HG02642 (cell line): ENCODE results near the gene ABHD12B.

Experiments
- ATAC-seq: cut with Tn5 transposase; IDR thresholded peaks from one replicate; pipeline ENCODE4 v1.9.1; 2021; ENCODE audit warnings: mild to moderate bottlenecking; ENCODE audit not compliant: unreplicated experiment, poor library complexity

ABHD12B gene, protein sequence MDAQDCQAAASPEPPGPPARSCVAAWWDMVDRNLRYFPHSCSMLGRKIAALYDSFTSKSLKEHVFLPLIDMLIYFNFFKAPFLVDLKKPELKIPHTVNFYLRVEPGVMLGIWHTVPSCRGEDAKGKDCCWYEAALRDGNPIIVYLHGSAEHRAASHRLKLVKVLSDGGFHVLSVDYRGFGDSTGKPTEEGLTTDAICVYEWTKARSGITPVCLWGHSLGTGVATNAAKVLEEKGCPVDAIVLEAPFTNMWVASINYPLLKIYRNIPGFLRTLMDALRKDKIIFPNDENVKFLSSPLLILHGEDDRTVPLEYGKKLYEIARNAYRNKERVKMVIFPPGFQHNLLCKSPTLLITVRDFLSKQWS

DNA sequence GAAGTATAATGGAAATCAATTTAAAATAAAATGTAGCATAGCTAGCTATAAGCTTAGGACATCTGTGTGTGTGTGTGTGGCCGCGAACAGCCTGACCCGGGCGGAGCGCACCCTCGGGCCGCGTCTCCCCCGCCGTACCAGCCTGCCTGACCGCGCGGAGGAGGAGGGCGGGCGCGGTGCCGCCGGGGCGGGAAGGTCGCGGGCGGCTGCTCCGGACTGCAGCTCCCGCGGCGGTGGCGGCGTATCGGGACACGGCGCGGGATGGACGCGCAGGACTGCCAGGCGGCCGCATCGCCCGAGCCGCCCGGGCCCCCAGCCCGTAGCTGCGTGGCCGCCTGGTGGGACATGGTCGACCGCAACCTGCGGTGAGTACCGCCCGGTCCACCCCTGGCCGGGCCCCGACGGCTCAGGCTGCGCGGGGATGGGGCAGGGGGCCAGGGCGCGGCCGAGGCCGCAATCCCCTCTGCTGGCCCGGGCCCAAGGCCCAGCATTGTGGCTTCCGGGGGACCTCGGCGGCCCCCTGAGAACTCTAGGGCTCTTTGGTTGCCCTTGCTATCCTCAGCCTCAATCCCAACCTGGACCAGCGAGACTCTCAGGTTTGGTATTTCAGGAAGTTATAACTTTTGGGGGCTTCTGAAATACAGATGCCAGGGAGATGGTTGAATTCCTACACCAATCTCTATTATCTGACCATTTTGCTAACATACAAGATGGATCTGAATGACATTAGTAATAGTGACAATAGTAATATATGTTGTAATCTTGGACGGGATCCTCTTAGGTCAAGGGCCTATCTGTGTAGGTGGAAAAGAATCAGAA, at the start of gene ABHD12B:
Gene ABHD12B, plus strand, starts transcription at position 140 of the 819 bp plus-strand sequence. Its CDS starts 122 bp downstream, at position 262.
- ATAC-seq, result no peak

DNA sequence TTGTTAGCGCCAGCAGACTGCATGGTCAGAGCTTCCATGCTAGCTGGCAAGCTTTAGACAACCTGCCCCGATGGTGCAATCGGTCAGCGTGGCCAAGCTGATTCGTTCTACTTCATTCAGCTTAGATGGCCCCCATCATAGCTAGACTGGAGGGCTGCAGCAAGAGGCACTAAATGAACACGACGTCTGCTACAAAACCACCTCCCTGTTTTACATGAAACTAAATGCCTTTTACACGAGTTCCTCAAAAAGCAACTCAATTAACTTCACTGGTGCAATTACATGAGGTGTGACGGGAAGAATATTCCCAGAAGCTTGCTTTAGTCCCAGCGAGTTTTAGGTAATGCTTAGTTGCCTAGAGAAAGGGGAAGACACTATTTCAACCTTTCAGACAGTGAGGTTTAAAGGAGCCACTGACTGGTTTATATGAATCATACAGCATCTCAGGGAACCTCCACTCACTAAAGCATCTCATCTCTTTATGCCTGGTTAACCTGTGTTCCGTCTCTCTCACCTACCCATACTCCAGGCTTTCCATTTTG, 49.3 kb upstream of the ABHD12B start:
- ATAC-seq, result no peak

DNA sequence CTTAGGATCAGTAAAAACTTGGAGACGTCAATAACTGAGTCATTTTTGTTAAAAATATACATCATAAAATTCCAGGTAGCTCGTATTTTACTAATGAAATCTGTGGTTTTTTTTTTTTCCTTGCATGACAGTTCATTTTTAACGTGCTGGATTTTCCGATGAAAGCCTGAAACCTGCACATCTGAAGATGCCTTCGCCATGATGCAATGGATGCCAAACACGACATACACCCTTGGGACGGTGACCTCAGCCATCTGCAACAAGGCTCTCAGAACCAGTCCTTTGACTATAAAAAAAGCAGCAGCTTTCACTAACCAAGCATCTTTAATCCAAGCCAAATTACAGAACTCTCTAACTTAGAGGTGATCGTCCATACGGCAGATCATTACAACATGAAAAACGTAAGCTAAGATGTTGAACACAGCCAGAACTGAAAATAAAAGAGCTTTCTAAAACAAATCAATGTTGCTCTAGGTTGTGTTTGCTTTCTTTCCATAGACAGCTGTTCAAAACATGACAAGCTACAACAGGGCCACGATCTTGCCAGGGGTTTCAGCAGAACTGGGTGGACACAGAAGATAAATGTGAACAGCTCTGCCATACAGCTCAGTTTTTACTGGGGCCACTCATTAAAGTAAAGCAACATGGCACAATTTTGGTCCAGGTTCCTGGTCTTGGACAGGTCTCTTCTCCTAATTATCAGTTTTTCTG, 48.6 kb upstream of the ABHD12B start:
- peak; percentile 30 for ATAC-seq

DNA sequence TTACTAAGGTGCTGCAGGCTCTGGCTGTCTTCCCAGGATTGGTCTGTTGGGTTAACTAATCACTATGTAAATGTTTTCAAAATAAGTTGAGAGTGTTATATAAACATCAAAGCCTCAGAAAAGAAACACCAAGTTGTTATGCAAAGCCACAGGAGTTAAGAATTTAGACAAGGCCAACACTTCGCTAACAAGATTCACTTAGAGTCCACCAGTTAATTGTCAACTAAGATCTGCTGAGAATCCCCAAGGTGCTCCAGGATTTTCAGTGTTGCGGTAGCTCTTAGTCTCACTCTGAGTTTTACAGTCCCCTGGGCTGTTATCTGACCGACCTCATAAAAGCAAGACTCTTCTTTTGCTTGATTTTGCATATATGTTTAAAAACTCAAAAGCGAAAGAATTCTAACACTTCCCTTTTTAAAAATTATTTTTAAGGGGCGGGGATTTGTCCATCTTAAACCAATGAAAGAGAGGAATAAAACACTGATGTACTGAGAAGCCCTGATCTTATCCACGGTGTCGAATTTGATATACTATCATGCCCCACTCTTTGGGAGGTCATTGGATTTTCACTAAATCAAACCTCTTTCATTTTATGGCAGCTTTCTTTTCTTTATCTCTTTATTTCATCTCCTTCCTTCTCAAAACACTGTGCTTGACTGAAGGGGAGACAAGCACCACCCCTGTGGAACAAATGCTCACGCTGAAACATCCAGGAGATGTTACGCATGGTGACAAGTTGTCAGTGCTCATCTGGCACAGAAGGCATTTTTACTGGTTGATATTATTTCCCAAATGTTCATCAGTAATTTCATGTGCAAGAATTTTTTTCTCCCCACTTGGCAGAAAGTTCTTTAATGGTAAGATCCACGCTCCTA, 47.9 kb upstream of the ABHD12B start:
- peak; percentile 72 for ATAC-seq

DNA sequence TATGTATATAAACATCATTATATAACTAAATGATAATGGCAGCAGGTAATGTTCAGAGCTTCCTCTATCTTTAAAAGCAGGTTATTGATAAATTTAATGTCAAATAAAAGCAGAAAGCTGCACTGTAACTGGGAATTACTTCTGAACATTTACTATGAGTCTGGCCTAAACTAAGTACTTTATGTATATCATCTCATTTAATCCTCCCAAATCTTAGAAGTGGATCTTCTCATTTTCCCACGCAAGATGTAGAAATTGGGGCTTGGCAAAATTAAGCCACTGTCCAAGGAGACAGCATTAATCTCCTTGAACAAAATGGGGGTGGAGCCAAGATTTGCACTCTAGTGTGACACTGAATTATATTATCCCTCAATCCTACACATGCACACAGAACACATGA, 46.5 kb upstream of the ABHD12B start:
- ATAC-seq, result no peak

DNA sequence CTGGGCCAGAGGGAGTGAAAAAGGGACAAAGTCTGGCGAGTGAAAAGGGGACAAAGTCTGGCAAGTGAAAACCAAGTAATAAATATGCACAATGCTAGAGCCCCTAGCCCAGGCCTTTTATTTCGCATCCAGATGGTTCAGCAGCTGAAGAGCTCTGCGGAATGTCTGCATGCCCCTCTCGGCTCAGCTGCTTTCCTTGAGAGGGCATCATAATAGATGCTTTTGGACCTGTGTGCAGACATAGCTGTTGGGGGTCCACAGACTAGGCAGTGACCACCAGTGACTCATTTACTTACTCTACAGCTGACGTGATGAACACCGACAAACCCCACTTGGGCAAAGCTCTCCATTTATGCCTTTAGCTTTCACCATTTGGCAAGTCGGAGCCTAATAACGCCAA, 45.2 kb upstream of the ABHD12B start:
- no peak for ATAC-seq

DNA sequence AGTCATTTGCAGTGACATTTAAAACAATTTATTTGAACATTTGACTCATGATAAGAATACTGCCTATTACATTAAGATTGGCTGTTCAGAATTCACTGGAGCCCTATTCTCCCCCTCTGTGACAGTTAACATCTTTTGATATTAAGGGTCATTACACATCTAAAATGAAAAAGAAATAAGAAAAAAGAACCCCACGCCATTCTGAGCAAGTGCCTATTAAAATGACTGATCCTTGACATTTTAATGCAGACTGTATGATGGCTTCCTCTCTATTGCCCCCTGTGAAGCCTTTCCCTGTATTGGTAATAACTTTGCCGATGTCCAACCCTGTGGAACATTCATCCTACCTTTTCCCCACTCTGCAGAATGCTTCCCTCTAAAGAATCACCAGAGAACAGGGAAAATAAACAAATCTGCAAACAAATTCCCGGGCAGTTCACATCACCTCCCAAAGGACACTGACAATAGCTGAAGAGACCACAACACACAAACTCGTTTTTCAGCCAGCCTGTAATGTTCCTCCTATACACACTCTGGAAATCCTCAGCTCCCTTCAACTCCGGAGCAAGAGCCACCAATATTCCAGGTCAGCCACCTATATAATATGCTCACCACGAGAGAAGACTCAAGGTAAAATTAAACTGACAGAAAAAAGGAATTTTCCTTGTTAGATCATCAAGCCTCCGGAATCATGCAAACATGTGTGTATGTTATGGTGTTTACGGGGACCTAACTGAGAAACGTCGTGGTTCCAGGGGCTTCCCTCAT, 42.9 kb upstream of the ABHD12B start:
- ATAC-seq, result no peak

DNA sequence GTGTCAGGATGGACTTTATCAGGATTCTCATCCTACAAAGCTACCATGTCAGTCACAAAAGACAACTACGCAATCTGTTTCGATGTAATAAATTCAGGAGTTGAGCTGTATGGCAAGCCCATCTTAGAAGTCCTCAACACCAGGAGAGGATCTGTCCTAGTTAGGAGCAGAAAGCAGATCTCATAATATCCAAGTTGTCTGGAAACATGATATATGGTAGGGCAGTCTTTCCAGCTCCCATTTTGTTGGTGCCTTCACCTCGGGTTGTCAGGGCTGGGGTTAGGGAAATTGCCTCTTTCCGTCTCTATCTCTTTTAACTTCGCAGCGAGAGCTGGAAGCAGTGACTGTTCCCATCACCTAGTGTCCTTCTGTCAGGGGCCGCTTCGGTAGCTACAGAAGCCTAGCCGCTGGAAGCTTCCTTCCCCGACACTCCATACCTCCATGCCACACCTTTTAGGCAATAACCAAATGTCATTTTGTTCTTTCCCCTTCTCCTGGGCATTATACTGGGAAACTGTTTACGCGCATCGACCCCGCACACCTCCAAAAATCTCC, 42.3 kb upstream of the ABHD12B start:
- ATAC-seq, result no peak

DNA sequence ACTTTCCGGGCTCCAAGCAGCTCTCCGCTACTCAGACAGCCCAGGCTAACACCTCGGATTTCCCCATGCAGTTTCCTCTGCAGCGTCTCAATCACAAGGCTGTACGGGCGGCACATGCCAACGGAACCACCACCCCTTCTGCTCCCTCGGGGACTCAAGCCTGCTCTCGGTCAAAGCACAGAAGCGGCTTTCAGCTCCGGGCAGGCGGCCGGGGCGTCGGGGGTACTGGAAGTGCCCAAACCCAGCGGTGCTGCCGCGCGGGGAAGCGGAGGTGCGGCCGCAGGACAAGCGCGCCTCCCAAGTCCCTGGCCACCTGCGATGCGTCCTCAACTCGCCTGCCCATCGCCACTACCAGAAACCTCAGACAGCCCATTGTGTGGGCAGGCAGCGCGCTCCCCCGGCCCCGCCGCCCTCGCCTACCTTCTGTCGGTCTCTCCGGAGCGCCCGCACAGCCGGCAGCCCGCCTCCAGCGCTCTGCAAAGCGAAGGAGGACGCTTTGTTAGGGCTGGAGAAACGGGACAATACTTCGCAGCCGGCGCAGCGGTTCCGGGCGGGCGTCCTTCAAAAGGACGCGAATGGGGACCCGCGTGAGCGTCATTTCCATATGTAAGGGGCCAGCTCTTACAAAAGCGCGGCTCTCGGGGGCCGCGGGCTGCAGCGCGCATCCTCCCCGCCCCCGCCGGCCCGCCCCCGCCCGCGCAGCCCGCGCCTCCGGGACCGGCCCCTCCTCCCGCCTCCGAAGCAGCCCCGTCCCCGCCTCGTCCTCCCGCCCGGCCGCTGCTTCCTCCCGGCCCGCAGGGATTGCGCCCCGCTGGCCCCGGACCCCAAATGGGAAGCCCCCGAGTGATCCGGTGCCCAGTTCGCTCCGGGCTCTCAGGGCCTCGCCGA, 41.6 kb upstream of the ABHD12B start:
- peak; percentile 47 for ATAC-seq

DNA sequence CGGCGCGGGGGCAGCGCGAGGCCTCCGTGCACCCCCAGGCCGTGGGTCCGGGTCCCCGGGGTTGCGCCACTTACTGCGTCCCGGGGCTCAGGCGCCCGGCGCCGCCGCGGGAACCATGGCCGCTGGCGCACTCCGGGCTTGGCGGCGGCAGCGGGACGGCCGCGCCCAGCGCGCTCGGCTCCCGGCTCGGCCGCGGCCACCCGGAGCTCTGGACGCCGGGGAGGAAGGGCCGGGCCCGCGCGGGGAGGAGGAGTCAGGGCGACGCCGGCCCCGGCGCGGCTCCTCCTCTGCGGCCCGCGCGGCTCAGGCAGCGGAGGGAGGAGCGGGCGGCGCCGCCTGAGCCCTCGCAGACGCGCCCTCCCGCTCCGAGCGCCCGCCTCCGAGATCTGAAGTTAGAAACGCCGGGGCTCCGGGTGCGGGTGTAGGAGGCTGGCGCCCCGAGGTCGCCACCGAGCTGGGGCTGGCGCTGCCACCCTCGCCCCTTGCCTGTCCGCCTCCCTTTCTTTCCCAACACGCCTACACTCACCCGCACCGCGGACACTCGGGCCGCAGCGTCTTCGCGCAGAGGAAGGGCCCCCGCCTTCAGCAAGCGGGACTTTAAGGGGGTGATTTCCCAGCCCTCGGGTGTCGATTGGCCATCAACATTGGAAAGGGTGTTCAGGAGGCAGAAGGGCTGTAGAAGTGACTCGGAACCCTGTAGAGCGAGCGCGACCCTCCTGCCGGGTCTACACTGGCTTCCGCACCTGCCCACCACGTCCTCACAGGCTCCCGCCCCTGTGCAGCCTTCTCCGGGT, 40.7 kb upstream of the ABHD12B start, which contains the start of gene NIN:
Gene NIN, minus strand, starts transcription at position 231 of the 794 bp plus-strand sequence. CDS start 9,106 bp downstream, outside the sequence.
- peak; percentile 82 for ATAC-seq

DNA sequence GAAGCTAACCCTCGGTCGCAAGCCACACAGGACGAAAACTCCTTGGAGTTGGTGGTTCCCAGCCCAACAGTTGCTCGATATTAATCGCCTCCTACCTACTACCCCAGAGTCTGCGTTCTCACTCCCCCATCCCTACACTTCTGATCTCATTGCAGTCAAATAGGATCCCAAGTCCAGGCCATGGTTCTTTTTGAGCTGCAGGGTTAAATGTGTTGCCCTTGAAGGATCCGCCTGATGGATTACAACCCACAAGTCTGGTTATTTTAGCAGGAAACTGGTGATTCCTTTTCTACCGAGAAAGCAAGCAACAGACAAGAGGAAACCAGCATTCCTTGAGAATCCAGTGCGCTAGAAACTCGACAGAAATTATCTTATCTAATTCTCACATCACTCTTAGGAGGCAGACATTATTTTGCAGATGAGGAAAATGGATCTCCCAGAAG, 40.1 kb upstream of the ABHD12B start:
- no peak for ATAC-seq

DNA sequence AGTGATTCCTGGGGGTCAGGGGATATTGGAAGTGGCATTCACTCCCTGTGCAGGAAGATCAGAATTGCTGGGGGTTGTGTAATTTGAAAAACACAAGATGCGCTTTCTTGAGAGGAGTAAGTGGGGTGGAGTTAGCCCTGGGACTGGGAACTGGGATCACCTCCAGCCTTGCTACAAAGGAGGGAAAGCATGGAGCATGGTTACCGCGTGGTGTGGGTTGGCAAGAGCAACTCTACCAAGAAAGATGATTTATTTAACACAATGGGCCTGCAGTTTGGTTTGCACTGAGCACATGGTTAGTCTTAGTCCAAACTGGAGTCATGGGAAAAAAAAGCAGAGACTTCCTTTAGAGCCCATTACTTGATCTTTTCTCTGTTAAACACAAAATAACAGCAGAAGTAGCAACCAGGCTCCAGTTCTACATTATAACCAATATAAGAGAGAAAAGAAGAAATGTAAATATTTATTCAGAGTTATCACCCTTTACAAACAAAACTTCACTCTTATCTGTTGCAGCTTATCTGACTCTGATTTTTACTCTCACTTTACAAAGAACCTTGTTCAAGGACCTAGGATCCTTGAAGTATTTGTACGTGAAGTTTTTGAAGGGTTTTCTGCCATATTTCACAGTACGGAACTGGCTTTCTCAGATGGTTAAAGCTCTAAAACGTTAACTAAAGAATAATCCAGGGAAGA, 38.8 kb upstream of the ABHD12B start:
- no peak for ATAC-seq

DNA sequence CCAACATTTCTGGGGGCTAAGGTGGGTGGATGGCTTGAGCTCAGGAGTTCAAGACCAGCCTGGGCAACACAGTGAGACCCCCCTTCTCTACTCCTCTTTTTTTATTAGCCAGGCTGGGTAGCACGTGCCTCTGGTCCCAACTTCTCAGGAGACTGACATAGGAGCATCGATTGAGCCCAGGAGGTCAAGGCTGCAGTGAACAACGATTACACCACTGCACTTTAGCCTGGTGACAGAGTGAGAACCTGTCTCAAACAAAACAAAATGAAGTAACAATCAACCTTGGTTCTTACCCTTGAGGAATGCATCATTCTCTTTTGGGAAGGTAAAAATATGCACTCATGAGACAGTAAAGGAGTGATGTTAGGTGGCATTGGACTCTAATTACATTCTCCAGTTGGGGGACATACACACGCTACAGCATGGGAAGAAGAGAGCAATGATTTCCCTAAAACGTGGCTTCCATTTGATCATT, 37.0 kb upstream of the ABHD12B start:
- ATAC-seq, result no peak

DNA sequence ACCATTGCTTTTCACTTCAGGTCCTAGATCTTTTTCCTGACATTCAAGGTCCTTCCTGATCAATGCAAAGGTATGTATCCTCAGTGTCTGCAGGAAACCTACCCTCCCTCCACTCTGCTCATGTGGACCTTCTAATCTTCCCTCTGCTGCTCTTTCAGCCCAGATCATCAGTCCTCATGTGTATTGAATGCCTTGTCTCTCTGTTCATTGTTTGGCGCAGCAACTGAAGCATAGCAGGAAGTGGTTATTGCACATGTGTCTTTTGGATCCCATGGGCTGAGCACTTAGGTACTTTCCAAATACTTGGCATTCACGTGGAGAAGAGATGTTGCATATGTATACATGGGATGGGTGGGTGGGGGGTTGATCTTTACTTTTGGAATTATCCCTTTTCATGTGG, 36.6 kb upstream of the ABHD12B start:
- peak; percentile 18 for ATAC-seq

DNA sequence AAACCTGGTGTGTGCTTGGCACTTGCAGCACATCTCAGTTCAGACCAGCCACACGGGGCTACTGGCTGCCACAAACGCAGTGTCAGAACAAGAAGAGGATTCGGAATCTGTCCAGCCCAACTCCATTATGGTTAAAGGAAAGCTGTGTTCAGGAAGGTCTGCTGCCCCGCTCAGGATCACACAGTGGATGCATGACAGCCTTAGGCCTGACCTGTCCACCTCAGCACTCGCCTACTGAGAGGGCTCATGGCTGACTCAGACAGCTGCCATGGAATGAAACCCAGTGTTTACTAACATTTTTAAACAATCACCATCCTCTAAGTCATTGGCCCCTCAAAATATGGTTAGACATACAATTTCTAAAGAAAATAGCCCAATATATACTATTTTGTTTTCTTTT, 35.3 kb upstream of the ABHD12B start:
- ATAC-seq, result no peak

DNA sequence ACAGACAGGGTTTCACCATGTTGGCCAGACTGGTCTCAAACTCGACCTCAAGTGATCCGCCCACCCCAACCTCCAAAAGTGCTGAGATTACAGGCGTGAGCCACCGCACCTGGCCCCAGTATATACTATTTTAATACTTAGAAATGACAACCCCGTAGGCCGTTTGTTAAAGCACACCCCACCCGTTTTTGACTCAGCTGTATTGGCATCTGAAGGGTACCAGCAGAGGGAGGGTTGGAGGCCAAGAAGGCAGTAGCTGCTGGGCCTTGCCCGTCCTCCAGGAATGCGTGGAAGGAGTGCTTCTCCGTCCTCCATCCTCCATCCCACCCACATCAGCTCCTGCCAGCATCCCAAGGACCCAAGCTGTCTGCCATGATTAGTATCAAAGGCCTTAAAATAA, 34.6 kb upstream of the ABHD12B start:
- no peak for ATAC-seq
